ELF-1 (cell line): ENCODE measurements around the gene ACTA2.

Source experiments
- DNase-seq: peaks from one replicate; pipeline ENCODE4 v3.0.0-alpha.2; 2016; ENCODE audit warnings: low read depth, low spot score

ACTA2 gene

GRCh38 chr10:88952647-88953111 is at the start of gene ACTA2:
ACTA2 (minus strand) TSS chr10:88952773; CDS start chr10:88948930, 3,843 bp downstream.
- DNase-seq = peak; percentile 28

GRCh38 chr10:89001729-89002072 is 49.1 kb upstream of the ACTA2 start:
- no peak for DNase-seq

DNA sequence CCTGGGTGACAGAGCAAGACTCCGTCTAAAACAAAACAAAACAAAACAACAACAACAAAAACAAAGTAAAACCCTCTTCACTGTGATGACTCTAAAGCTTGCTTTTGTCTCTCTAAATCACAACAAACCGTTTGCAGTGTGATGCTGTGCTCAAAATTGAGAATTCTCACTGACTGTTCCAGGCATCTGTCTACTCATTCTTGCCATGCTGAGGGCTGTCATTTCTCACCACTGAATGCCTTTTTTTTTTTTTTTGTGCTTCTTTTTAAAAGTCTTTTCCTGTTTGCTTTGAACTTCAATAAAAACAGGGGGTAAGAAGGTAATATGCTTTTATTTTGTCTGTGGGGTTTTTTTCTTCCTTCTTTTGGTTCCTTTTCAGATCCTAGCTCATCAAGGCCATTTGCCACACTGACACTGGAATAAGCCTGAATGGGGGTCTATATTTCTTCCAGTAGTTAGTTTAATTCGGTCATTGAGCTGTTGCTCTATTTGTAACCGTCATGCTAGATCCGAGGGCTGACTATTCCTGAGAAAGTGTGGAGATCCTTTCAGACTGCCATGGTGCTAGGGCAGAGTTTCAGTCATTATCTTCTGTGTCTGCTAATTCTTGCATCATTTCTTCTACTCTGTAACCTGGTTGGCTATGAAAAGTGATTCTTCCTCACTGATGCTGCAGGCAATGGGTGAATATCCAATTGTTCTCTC is 48.6 kb upstream of the ACTA2 start:
- no peak for DNase-seq

GRCh38 chr10:88999625-89000024 is 47.1 kb upstream of the ACTA2 start:
- no peak for DNase-seq

- no peak for DNase-seq
These were observed 44.4 kb upstream of the ACTA2 start for GRCh38 chr10:88996927-88997326.

GRCh38 chr10:88995156-88995876 is 42.7 kb upstream of the ACTA2 start:
- DNase-seq = no peak

DNA sequence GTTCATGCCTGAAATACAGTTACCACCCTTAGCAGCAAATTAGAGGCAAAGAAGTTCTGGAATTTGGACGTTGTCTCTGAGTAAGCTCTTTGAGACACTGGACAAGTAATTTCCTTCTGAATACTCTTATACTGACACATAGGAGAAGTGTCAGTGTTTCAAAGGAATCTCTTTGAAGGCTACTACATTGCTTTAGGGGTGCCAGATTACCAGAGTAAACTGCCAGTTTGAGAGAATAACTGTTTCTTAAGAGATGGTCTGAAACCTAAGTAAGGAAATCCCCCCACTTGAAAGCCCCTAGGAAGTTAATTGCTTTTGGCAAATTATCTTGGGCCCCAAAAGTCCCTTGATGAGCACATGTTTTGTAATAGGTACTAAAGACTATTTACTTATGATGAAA is 41.4 kb upstream of the ACTA2 start:
- DNase-seq = no peak

DNA sequence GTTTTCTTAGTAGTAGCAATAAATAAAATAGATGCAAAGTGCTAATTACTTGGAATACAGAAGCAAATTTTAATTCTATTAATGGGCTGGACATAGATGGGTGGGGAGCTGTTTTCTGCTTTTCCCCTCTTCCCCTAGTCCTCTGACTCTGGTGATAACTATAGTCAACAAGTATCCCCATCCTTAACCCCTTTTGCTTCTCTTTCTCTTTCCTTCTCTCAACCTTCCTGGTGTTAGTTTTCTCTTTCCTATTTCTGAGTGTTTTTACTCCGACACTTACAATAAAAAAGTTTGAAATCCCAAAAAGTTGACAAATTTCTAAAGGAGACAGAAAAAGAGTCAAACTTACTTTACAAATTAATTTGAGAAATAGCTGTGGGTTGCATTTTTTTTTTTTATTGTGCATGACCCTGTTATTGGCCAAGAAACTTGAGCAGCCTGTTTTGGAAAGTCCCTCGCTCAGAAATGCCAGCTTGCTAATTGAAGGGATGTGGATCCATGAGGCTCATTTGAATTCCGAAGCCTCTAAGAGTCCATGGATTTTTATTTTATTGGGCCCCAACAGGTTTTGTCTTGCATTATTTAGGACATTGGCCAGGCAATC is 40.5 kb upstream of the ACTA2 start:
- no peak for DNase-seq

DNA sequence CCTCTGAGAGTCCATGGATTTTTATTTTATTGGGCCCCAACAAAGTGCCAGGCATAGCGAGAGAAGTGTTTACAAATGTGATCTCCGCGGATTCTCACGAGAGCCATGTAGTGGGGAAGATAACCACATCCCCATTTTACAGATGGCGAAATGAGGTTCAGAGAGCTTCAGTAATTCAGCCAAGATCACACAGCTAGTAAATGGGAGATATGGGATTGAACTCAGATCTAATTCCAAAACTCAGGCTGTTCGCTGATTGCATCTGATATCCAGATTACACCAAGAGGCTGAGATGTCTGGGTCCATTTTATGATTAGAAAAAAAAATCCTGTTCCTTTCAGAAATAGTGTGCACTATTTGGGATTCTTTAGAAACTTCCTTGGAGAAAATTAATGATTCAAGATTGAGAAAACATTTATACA is 39.3 kb upstream of the ACTA2 start:
- no peak for DNase-seq

- DNase-seq = peak; percentile 53
These were observed 38.8 kb upstream of the ACTA2 start for GRCh38 chr10:88991161-88991898.

DNA sequence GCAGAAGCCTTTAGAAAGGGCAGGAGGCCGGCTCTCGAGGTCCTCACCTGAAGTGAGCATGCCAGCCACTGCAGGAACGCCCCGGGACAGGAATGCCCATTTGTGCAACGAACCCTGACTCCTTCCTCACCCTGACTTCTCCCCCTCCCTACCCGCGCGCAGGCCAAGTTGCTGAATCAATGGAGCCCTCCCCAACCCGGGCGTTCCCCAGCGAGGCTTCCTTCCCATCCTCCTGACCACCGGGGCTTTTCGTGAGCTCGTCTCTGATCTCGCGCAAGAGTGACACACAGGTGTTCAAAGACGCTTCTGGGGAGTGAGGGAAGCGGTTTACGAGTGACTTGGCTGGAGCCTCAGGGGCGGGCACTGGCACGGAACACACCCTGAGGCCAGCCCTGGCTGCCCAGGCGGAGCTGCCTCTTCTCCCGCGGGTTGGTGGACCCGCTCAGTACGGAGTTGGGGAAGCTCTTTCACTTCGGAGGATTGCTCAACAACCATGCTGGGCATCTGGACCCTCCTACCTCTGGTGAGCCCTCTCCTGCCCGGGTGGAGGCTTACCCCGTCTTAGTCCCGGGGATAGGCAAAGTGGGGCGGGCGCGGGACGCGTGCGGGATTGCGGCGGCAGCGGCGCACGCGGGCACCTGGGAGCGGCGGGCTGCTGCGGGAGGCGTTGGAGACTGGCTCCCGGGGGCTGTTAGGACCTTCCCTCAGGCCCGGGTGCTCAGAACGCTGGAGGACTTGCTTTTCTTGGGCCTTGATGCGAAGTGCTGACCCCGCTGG is 38.0 kb upstream of the ACTA2 start, which contains the start of gene FAS:
FAS (plus strand) TSS at position 415 of the 777 bp plus-strand sequence; CDS start at position 494, 79 bp downstream.
- peak; percentile 50 for DNase-seq

GRCh38 chr10:88989824-88990383 is 37.3 kb upstream of the ACTA2 start:
- DNase-seq = no peak

DNA sequence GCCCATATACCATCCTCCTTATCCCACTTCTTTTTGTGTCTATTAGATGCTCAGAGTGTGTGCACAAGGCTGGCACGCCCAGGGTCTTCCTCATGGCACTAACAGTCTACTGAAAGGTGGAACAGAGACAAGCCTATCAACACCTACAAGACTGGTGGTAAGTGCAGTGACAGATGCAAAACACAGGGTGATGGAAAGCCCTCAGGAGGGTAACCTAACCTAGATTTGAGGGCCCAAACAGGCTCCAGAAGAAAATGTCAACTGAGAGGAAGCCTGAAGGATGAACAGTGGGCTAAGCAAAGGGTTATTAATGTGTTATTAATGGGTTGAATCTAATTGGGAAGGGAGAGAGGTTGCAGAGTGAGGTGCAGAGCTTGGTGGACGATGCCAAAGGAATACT is 36.9 kb upstream of the ACTA2 start:
- DNase-seq = no peak

DNA sequence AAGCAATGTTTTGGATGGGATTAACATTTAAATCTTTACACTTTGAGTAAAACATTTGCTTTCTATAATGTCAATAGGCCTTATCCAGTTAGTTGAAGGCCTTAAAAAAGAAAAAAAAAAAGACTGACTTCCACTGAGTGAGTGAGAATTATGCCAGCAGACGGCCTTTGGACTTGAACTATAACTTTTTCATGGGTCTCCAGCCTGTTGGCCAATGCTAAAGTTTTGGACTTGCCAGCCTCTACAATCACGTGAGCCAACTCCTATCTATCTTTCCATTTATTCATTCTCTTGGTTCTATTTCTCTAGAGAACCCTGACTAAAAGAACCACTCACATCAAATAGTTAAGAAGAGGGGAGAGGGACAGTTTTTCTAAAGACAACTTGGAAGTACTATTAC is 35.3 kb upstream of the ACTA2 start:
- no peak for DNase-seq

- DNase-seq = no peak
These were observed 34.7 kb upstream of the ACTA2 start for GRCh38 chr10:88987243-88987725.

GRCh38 chr10:88986549-88987242 is 34.1 kb upstream of the ACTA2 start:
- no peak for DNase-seq

- no peak for DNase-seq
These were observed 32.0 kb upstream of the ACTA2 start for GRCh38 chr10:88984525-88984924.

- DNase-seq = no peak
These were observed 31.4 kb upstream of the ACTA2 start for GRCh38 chr10:88983939-88984338.

DNA sequence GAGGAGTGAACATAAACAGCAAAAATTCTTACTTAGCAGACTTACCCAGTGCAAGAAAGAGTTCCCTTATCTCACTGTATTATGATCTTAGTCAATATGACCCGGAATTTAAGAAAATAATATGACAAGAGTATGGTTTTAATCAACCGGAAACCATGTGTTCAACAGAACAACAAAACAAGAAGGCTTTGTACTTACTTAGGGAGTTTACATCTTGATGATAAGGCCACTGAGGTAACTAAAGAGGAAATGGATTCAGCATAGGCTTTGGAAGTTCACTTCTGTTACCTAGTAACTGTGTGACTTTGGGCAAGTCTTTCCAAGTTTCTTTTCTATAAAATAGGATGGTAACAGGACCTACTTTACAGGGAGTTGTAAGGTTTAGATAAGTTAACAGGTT is 30.6 kb upstream of the ACTA2 start:
- no peak for DNase-seq

GRCh38 chr10:88982366-88982765 is 29.8 kb upstream of the ACTA2 start:
- DNase-seq = no peak
